DND-41 (cell line): Measurements from ENCODE around the gene TNRC6B.

ENCODE experiments used
- EZH2 ChIP-seq: IDR thresholded peaks from 3 replicates; pipeline ENCODE4 v1.6.1; 2012; ENCODE audit warnings: borderline replicate concordance, low read depth, mild to moderate bottlenecking, moderate library complexity, low read length, inconsistent platforms; ENCODE audit not compliant: severe bottlenecking
- TF ChIP-seq, protein P1 (sequence below): IDR thresholded peaks from 2 replicates; pipeline ENCODE4 v1.5.1; 2012; ENCODE audit warnings: borderline replicate concordance, low read length, moderate library complexity, mild to moderate bottlenecking; ENCODE audit not compliant: poor library complexity, severe bottlenecking; ENCODE audit errors: extremely low read depth

DNA sequence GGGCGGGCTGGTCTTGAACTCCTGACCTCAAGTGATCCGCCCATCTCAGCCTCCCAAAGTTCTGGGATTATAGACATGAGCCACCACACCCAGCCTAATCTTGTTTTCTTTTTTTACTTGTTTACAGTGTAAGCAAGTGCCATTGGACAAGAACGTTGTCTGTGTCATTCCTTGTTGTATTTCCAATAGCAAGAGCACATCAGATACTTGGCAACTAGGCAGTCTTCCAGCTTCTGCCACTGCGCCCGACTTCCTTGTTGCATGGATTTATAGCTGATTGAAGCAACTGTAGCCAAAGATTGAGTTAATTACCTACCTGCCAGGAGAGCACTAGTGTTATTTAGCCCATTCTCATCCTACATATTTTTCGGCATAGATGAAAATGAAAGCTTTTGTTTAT, 189.6 kb downstream of the TNRC6B start:
- TF ChIP-seq EZH2 = no peak
- TF ChIP-seq, protein P1, sequence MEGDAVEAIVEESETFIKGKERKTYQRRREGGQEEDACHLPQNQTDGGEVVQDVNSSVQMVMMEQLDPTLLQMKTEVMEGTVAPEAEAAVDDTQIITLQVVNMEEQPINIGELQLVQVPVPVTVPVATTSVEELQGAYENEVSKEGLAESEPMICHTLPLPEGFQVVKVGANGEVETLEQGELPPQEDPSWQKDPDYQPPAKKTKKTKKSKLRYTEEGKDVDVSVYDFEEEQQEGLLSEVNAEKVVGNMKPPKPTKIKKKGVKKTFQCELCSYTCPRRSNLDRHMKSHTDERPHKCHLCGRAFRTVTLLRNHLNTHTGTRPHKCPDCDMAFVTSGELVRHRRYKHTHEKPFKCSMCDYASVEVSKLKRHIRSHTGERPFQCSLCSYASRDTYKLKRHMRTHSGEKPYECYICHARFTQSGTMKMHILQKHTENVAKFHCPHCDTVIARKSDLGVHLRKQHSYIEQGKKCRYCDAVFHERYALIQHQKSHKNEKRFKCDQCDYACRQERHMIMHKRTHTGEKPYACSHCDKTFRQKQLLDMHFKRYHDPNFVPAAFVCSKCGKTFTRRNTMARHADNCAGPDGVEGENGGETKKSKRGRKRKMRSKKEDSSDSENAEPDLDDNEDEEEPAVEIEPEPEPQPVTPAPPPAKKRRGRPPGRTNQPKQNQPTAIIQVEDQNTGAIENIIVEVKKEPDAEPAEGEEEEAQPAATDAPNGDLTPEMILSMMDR = no peak
